Epithelial cell of prostate (primary cell): Measurements from ENCODE around the gene NLRP4.
"Not testable (repeated sequence)": the region's sequence is repeated elsewhere in the genome, so short reads cannot be mapped to it uniquely, and the experiment has no call there.

ENCODE experiments used
- DNase-seq: peaks from one replicate; pipeline ENCODE4 v3.0.0-alpha.2; 2011; ENCODE audit warnings: low read depth, low spot score
- H3K27ac ChIP-seq: fragments of 450-650 bp; 2 replicates; pipeline ENCODE4 v1.5.1; 2017; ENCODE audit warnings: mild to moderate bottlenecking

Gene NLRP4

GRCh38 chr19:55867101-55867500, 30.8 kb downstream of the NLRP4 start:
- DNase-seq = no peak
- no peak overlapping the region for H3K27ac ChIP-seq

GRCh38 chr19:55870736-55871135, 34.4 kb downstream of the NLRP4 start:
- no peak for DNase-seq
- no peak overlapping the region for H3K27ac ChIP-seq

GRCh38 chr19:55877211-55877610, 40.9 kb downstream of the NLRP4 start:
- no peak overlapping the region for H3K27ac ChIP-seq
- DNase-seq = no peak

- DNase-seq = no peak
- H3K27ac ChIP-seq = no peak overlapping the region
These were observed 46.3 kb downstream of the NLRP4 start for GRCh38 chr19:55882626-55883025.

GRCh38 chr19:55898911-55899310, 62.6 kb downstream of the NLRP4 start:
- no peak overlapping the region for H3K27ac ChIP-seq
- no peak for DNase-seq

GRCh38 chr19:55901369-55902079, 65.2 kb downstream of the NLRP4 start:
- DNase-seq = no peak
- H3K27ac ChIP-seq = no peak overlapping the region

GRCh38 chr19:55902080-55902751, 65.9 kb downstream of the NLRP4 start:
- H3K27ac ChIP-seq = no peak overlapping the region
- no peak for DNase-seq

GRCh38 chr19:55907286-55907685, 70.9 kb downstream of the NLRP4 start:
- no peak for DNase-seq
- H3K27ac ChIP-seq = no peak overlapping the region

- H3K27ac ChIP-seq = no peak overlapping the region
- DNase-seq = no peak
These were observed 71.4 kb downstream of the NLRP4 start for GRCh38 chr19:55907746-55908145.

GRCh38 chr19:55909801-55910200, 73.5 kb downstream of the NLRP4 start:
- H3K27ac ChIP-seq = no peak overlapping the region
- no peak for DNase-seq

- no peak for DNase-seq
- no peak overlapping the region for H3K27ac ChIP-seq
These were observed 76.6 kb downstream of the NLRP4 start for GRCh38 chr19:55912916-55913315.

- H3K27ac ChIP-seq = no peak overlapping the region
- DNase-seq = no peak
These were observed 77.4 kb downstream of the NLRP4 start for GRCh38 chr19:55913643-55914268.

GRCh38 chr19:55923556-55923955, 87.2 kb downstream of the NLRP4 start:
- H3K27ac ChIP-seq = no peak overlapping the region

GRCh38 chr19:55927991-55928390, 91.7 kb downstream of the NLRP4 start:
- no peak for DNase-seq
- H3K27ac ChIP-seq = no peak overlapping the region

More at GRCh38 chr19:55923556-55923955, 87.2 kb downstream of the NLRP4 start:
- no peak for DNase-seq

- not testable (repeated sequence) for DNase-seq, H3K27ac ChIP-seq
These were observed 92.9 kb downstream of the NLRP4 start for GRCh38 chr19:55929258-55929657.

- no peak overlapping the region for H3K27ac ChIP-seq
- no peak for DNase-seq
These were observed 94.7 kb downstream of the NLRP4 start for GRCh38 chr19:55930996-55931515.
